WTC11 (cell line): ENCODE results near the gene TPK1. TPM values are rescaled to one million over a fixed set of nuclear protein-coding genes. Genes with fewer than 3 reads are reported as not detected.

Experiments used
- ATAC-seq: fragments of 200-7000 bp; cut with Tn5 transposase; 2 replicates; pipeline ENCODE4 v1.10.0; 2021; ENCODE audit warnings: mild to moderate bottlenecking, moderate library complexity
- CTCF ChIA-PET: fragments of 300-600 bp; sonication (Branson Sonifier 250); formaldehyde crosslinking; loops from one replicate; lab custom pipeline; 2021; ENCODE audit warnings: antibody characterized with exemption; lab: Charles Lee
- POLR2A ChIA-PET: fragments of 350-600 bp; sonication (Branson Sonifier 250); formaldehyde crosslinking; loops from one replicate; lab custom pipeline; 2021; ENCODE audit warnings: antibody characterized with exemption; lab: Charles Lee
- DNase-seq: peaks from one replicate; pipeline ENCODE4 v3.0.0; 2021; ENCODE audit warnings: low spot score
- H3K27ac Mint-ChIP-seq: 2 replicates; pipeline ENCODE4 v1.8.0; 2021; ENCODE audit warnings: mixed read lengths
- H3K27me3 Mint-ChIP-seq: 2 replicates; pipeline ENCODE4 v1.8.0; 2021; ENCODE audit warnings: low read depth, mild to moderate bottlenecking, moderate library complexity, mixed read lengths
- H3K36me3 Mint-ChIP-seq: 2 replicates; pipeline ENCODE4 v1.8.0; 2021; ENCODE audit warnings: mixed read lengths
- H3K4me1 Mint-ChIP-seq: 2 replicates; pipeline ENCODE4 v1.8.0; 2022; ENCODE audit warnings: mixed read lengths
- H3K4me3 Mint-ChIP-seq: 2 replicates; pipeline ENCODE4 v1.8.0; 2021; ENCODE audit warnings: mild to moderate bottlenecking, moderate library complexity, mixed read lengths
- H3K9me3 Mint-ChIP-seq: 2 replicates; pipeline ENCODE4 v1.8.0; 2021; ENCODE audit warnings: mixed read lengths
- ATF6 ChIP-seq: sonication (generic); formaldehyde crosslinking; IDR thresholded peaks from 2 replicates; pipeline ENCODE4 v1.8.1; 2023; ENCODE audit warnings: mild to moderate bottlenecking, missing genetic modification reagents
- CBFB ChIP-seq: sonication (generic); formaldehyde crosslinking; IDR thresholded peaks from 2 replicates; pipeline ENCODE4 v1.8.1; 2022; ENCODE audit warnings: mild to moderate bottlenecking, low read depth, missing genetic modification reagents
- ELF4 ChIP-seq: sonication (generic); formaldehyde crosslinking; IDR thresholded peaks from 2 replicates; pipeline ENCODE4 v1.8.1; 2022; ENCODE audit warnings: low read depth, mild to moderate bottlenecking, moderate library complexity, missing genetic modification reagents
- FOXP4 ChIP-seq: sonication (generic); formaldehyde crosslinking; IDR thresholded peaks from 2 replicates; pipeline ENCODE4 v1.8.0; 2022; ENCODE audit warnings: mild to moderate bottlenecking, missing genetic modification reagents
- IRF2 ChIP-seq: sonication (generic); formaldehyde crosslinking; IDR thresholded peaks from 2 replicates; pipeline ENCODE4 v1.8.0; 2022; ENCODE audit warnings: low read depth, missing genetic modification reagents, borderline replicate concordance
- MXD4 ChIP-seq: fragments of 250-450 bp; sonication (Bioruptor Pico); IDR thresholded peaks from 2 replicates; pipeline ENCODE4 v1.8.0; 2021; ENCODE audit warnings: mild to moderate bottlenecking, moderate library complexity, borderline replicate concordance
- OVOL2 ChIP-seq: fragments of 250-450 bp; sonication (Bioruptor Pico); IDR thresholded peaks from 2 replicates; pipeline ENCODE4 v1.9.0; 2021; ENCODE audit warnings: mild to moderate bottlenecking, borderline replicate concordance
- RELA ChIP-seq: sonication (generic); formaldehyde crosslinking; IDR thresholded peaks from 2 replicates; pipeline ENCODE4 v1.8.1; 2022; ENCODE audit warnings: missing genetic modification reagents, mild to moderate bottlenecking, borderline replicate concordance
- SP1 ChIP-seq: sonication (generic); formaldehyde crosslinking; conservative IDR thresholded peaks from 2 replicates; pipeline ENCODE4 v1.8.1; 2022; ENCODE audit warnings: missing genetic modification reagents
- STAT6 ChIP-seq: sonication (generic); formaldehyde crosslinking; conservative IDR thresholded peaks from 2 replicates; pipeline ENCODE4 v1.8.1; 2023; ENCODE audit warnings: mild to moderate bottlenecking, low read depth, missing genetic modification reagents, moderate library complexity
- TEAD4 ChIP-seq: sonication (generic); formaldehyde crosslinking; IDR thresholded peaks from 2 replicates; pipeline ENCODE4 v1.8.0; 2022; ENCODE audit warnings: mild to moderate bottlenecking, missing genetic modification reagents
- ZMAT4 ChIP-seq: fragments of 250-450 bp; sonication (Bioruptor Pico); IDR thresholded peaks from 2 replicates; pipeline ENCODE4 v1.9.0; 2021; ENCODE audit warnings: mild to moderate bottlenecking
- ZNF396 ChIP-seq: fragments of 250-450 bp; sonication (Bioruptor Pico); IDR thresholded peaks from 2 replicates; pipeline ENCODE4 v1.8.0; 2021; ENCODE audit warnings: mild to moderate bottlenecking, moderate library complexity, borderline replicate concordance
- total RNA-seq: library from RNA; stranded (reverse); gene quantifications from 3 replicates; pipeline ENCODE4 v1.2.3, GENCODE V29; 2021
- TF ChIP-seq, protein P1 (sequence below): sonication (generic); formaldehyde crosslinking; IDR thresholded peaks from 2 replicates; pipeline ENCODE4 v1.8.1; 2022; ENCODE audit warnings: low read depth, mild to moderate bottlenecking, moderate library complexity, missing genetic modification reagents, borderline replicate concordance
- TF ChIP-seq, protein P2 (sequence below): sonication (generic); formaldehyde crosslinking; IDR thresholded peaks from 2 replicates; pipeline ENCODE4 v1.8.0; 2022; ENCODE audit warnings: missing genetic modification reagents
- TF ChIP-seq, protein P3 (sequence below): sonication (generic); formaldehyde crosslinking; IDR thresholded peaks from 2 replicates; pipeline ENCODE4 v1.8.1; 2023; ENCODE audit warnings: mild to moderate bottlenecking, moderate library complexity, missing genetic modification reagents

TPK1 gene
- total RNA-seq, 1 experiment from 2014 or later = 2.7 TPM

DNA sequence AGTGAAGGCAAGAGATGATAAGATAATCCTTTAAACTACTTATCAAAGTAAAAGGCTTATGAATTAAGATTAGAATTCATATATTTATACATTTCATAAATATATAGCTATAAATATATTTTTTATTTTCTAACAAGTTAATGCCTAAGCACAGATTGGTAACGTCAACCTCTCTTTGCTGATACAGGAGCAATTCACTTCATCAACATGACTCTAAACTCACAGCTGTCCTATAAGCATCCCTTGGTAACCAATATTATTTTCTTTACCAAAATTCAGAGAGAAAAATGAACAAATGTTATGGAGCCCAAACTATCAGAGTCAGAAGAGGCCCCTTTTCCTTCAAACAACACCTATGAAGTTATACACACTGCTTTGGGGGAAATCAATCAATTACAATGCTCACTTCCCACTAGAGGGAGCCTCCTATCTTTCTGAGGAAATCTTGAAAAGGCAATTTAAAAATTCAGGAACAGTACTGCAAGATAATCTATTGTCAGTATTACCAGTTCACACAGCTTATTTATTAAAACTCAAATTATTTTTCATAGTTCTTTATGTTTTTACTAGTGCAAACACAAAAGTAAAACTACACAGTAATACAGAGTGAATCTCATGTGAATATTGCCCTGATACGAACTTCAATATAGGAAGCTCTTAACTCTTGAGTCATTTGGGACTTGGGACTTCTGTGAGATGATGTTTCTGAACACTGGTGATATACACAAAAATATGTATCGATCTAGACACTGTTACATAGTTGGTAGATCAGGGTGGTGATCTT is 381.4 kb downstream of the TPK1 start:
- Mint-ChIP-seq H3K9me3 (peaks cover 44% of the 10 kb centered on the region), H3K36me3 (peaks cover 33% of the 10 kb centered on the region), H3K27ac (no peak overlapping the region)
- POLR2A ChIA-PET = no interaction called here
- no peak for DNase-seq
- TF ChIP-seq ZMAT4 (CRISPR knock-in tag) (no peak), TEAD4 (no peak), IRF2 (CRISPR knock-in tag) (no peak)
- TF ChIP-seq, protein P1, sequence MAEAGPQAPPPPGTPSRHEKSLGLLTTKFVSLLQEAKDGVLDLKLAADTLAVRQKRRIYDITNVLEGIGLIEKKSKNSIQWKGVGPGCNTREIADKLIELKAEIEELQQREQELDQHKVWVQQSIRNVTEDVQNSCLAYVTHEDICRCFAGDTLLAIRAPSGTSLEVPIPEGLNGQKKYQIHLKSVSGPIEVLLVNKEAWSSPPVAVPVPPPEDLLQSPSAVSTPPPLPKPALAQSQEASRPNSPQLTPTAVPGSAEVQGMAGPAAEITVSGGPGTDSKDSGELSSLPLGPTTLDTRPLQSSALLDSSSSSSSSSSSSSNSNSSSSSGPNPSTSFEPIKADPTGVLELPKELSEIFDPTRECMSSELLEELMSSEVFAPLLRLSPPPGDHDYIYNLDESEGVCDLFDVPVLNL (CRISPR knock-in tag) = no peak
- TF ChIP-seq, all 79 proteins: peak for 0
- peaks cover 2% of the 10 kb centered on the region; the same call in 1 of the 2 replicates for H3K4me1 Mint-ChIP-seq
- ATAC-seq = no peak
- CTCF ChIA-PET = no interaction called here
- no peak overlapping the region for H3K4me3 Mint-ChIP-seq
- peaks cover 3% of the 10 kb centered on the region; the same call in 1 of the 2 replicates for H3K27me3 Mint-ChIP-seq

DNA sequence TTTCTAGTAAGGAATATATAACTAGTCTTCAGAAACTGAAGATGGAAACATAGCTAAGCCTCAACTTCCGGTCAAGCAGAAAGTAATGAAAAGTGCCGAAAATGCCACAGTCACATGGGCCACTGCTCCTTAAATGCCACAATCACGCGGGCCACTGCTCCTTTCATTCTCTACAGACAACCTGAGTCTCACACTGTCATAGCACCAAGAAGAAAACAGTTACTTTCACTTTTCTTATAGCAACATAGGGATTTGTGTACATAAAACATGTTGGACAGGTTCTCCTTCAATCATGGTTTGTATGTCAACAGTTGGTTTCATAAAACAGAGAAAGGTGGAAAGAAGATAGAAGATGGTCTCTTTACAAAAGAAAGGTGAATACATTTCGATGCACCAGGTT is 383.8 kb downstream of the TPK1 start:
- no peak overlapping the region for H3K4me3 Mint-ChIP-seq
- H3K27ac Mint-ChIP-seq = no peak overlapping the region
- H3K9me3 Mint-ChIP-seq = peaks cover 44% of the 10 kb centered on the region
- POLR2A ChIA-PET = no interaction called here
- TF ChIP-seq, protein P2, sequence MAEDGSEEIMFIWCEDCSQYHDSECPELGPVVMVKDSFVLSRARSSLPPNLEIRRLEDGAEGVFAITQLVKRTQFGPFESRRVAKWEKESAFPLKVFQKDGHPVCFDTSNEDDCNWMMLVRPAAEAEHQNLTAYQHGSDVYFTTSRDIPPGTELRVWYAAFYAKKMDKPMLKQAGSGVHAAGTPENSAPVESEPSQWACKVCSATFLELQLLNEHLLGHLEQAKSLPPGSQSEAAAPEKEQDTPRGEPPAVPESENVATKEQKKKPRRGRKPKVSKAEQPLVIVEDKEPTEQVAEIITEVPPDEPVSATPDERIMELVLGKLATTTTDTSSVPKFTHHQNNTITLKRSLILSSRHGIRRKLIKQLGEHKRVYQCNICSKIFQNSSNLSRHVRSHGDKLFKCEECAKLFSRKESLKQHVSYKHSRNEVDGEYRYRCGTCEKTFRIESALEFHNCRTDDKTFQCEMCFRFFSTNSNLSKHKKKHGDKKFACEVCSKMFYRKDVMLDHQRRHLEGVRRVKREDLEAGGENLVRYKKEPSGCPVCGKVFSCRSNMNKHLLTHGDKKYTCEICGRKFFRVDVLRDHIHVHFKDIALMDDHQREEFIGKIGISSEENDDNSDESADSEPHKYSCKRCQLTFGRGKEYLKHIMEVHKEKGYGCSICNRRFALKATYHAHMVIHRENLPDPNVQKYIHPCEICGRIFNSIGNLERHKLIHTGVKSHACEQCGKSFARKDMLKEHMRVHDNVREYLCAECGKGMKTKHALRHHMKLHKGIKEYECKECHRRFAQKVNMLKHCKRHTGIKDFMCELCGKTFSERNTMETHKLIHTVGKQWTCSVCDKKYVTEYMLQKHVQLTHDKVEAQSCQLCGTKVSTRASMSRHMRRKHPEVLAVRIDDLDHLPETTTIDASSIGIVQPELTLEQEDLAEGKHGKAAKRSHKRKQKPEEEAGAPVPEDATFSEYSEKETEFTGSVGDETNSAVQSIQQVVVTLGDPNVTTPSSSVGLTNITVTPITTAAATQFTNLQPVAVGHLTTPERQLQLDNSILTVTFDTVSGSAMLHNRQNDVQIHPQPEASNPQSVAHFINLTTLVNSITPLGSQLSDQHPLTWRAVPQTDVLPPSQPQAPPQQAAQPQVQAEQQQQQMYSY (CRISPR knock-in tag) = no peak
- TF ChIP-seq, protein P3, sequence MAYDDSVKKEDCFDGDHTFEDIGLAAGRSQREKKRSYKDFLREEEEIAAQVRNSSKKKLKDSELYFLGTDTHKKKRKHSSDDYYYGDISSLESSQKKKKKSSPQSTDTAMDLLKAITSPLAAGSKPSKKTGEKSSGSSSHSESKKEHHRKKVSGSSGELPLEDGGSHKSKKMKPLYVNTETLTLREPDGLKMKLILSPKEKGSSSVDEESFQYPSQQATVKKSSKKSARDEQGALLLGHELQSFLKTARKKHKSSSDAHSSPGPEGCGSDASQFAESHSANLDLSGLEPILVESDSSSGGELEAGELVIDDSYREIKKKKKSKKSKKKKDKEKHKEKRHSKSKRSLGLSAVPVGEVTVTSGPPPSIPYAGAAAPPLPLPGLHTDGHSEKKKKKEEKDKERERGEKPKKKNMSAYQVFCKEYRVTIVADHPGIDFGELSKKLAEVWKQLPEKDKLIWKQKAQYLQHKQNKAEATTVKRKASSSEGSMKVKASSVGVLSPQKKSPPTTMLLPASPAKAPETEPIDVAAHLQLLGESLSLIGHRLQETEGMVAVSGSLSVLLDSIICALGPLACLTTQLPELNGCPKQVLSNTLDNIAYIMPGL = no peak
- TF ChIP-seq OVOL2 (CRISPR knock-in tag) (no peak), ELF4 (CRISPR knock-in tag) (no peak), STAT6 (CRISPR knock-in tag) (no peak), ATF6 (CRISPR knock-in tag) (no peak), FOXP4 (CRISPR knock-in tag) (no peak), CBFB (no peak), ZNF396 (CRISPR knock-in tag) (no peak), SP1 (CRISPR knock-in tag) (no peak), MXD4 (CRISPR knock-in tag) (no peak), RELA (CRISPR knock-in tag) (no peak)
- H3K36me3 Mint-ChIP-seq = peaks cover 33% of the 10 kb centered on the region
- H3K4me1 Mint-ChIP-seq = no peaks in the 10 kb centered on the region
- DNase-seq = no peak
- peaks cover 3% of the 10 kb centered on the region; the same call in 1 of the 2 replicates for H3K27me3 Mint-ChIP-seq
- ATAC-seq = no peak
- CTCF ChIA-PET = no interaction called here
